GM18498 (cell line): Measurements from ENCODE around the gene FAM81A.
"Not testable (repeated sequence)": the region's sequence is repeated elsewhere in the genome, so short reads cannot be mapped to it uniquely, and the experiment has no call there.

Experiments used
- ATAC-seq: cut with Tn5 transposase; IDR thresholded peaks from one replicate; pipeline ENCODE4 v1.9.1; 2021; ENCODE audit warnings: mild to moderate bottlenecking, moderate library complexity; ENCODE audit not compliant: unreplicated experiment

Gene FAM81A

DNA sequence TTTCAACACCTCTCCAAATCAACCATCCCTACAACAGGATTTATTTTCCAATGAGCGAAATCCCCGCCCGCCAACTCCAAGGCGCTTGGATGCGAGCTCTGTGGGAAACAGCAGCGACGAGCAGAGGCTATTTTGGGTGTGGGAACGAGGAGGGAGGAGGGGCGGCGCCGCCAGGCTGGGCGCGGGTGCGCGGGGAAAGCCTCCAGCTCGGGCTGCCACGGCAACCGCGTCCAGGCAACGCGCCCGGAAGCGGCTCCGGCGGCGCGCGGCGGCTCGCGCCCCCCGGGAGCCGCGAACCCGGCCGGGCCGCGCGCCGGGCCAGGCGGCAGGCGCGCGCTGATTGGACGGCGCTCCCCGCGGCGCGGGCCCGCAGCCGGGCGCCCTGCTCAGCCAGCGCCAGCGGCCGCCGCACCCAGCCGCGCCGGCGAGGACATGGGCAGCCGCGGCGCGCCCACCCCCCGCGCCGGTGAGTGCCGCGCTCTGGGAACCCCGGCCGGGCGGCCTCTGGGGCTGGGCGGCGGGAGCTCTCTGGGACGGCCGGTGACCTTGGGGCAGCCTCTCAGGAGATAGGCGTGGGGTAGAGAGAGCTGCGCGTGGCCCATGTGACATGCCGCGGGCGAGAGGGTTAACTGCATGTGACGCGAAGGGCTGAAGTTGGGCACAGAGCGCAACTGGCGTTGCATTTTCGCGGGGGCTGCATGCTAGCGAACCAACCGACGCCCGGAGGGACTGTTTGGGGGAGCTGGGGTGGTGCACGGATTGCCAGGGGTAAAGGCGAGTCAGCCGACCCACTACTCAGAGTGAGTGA, at the start of gene FAM81A:
TSS of gene FAM81A (plus strand) at position 370 of the 808 bp plus-strand sequence. CDS start 20,441 bp downstream, outside the sequence.
- peak; percentile 87 for ATAC-seq

- ATAC-seq, result no peak
These were observed 49.3 kb upstream of the FAM81A start for GRCh38 chr15:59388670-59389069.

GRCh38 chr15:59392299-59392698, 45.7 kb upstream of the FAM81A start:
- ATAC-seq, result no peak

GRCh38 chr15:59394166-59394661, 43.8 kb upstream of the FAM81A start:
- ATAC-seq, result no peak

GRCh38 chr15:59396211-59396610, 41.8 kb upstream of the FAM81A start:
- no peak for ATAC-seq

- no peak for ATAC-seq
These were observed 41.3 kb upstream of the FAM81A start for GRCh38 chr15:59396679-59397078.

DNA sequence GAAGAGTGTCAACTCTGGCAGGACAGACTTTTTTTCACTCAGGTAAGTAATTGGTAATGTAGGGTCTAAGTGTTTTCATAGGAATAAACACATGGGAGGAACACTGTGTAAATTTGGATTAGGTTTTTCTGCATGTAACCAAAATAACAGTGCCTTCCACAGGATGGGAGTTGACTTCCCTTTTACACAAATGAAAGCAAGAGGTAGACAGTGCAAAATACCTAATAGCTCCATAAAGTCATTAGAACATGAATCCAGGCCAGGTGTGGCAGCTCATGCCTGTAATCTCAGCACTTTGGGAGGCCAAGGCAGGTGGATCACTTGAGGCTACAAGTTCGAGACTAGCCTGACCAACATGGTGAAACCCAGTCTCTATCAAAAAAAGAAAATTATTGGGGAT, 39.8 kb upstream of the FAM81A start:
- ATAC-seq, result no peak

- peak; percentile 82 for ATAC-seq
These were observed 38.4 kb upstream of the FAM81A start for GRCh38 chr15:59399465-59400102.

DNA sequence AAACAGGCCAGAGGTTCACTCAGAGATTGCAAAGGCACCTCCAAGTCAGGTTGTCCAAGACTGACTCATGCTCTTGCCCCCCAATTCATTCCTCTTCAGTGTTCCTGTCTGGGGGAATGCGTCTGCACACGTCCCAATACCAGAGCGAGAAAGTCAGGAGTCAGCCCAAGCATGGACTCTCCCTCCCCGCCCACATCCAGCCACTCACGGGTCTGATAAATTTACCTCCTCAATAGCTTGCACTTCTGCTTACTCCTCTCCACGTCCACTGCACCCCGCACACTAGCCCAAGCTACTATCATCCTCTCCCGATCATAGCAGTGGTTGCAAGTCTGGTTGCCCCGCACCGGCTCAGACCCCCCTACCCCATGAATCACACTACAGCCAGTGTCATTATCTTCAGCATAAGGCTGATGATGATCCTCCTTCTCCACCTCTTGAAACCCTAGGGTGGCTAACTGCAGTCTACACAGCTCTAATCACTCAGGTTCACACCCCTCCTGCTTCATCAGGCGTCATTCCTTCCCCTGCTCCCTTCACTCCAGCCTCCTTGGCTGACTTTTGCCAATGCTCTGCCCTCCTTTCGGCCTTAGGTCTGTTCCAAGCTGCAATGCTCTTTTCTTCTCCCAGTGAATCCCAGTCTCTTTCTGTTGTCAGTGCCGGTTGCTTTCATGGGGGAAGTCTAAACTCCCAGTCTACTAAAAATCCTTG, 37.7 kb upstream of the FAM81A start:
- ATAC-seq, result no peak

DNA sequence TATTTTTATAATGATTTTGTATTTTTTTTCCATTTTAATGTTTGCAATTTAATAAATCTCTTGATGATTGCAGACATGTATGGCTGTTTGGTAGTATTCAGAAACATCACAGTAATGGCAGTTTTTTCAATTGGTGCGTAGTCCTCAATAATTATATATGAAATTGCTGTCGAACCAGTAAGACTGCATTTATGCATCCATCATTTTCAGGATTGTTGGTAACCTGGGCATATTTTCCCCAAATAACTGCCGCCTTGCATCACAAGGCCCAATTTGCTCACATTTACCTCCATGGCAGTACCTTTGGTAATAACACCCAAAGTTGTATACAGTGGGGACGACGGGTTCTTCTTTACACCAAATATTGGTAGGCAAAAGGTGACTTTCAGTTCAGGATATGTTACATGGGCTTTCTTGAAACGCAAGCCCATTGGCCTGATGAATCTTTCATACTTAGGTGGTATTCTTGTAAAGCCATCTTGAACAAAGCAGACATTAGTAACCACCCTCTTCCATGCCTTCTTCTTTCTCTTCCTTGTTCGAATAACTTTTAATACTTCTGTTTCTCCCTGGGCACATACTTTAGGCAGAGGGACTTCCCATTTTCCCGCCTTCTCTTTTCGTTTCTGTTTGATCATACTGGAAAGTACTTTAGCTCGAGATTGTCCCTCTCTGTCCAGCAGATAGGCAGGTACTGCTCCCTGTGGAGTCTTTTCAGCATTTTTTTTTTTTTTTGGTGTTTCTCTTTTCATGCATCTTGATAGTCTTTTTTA, 36.7 kb upstream of the FAM81A start:
- not testable (repeated sequence) for ATAC-seq

DNA sequence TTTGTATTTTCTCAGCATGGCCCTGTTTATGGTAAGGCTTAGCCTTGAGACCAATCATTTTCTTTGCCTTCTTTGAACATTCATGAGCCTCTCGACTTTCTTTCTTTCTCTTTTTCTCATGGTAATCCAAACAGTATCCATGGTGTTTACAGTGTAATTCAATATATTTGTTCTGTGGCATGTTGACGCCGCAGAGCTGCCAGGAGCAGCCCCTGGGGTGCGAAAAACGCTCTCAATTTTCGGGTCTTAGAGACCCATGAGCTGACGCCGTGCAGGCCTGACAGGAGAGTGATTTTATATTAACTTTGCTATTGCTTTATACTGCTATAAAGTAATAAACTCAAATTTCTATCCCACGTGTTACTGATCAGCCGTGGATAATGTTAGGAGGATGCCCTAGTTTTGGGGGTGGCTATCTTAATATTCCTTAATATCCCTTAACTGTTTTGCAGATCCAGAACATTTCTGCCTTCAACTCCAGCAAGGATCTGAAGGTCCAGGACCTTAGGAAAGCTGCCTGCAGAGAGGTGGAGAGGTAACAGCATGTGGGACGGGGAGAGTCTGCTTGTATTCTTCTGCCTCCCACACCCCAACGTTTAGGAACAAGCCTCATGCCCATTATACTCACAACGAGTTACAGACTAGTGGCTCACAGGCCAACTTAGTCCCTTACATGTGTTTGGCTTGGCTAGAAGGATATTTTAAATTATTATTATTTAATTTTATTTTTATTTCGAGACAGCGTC, 36.0 kb upstream of the FAM81A start:
- no peak for ATAC-seq

DNA sequence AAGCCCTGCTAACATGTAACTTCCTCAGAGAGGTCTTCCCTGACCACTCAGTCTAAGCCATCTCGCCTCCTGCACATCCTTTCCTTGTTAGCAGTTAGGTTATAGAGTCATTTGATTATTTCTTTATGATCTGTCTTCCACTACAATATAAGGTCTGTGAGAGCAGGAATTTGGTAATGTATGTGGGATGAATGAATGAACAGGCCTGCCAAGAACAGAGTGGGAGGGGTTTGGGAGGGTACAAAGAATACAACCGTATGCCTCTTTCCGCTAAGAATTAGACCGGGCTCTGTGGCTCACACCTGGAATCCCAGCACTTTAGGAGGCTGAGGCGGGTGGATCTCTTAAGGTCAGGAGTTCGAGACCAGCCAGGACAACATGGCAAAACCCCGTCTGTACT, 32.9 kb upstream of the FAM81A start:
- ATAC-seq, result no peak

DNA sequence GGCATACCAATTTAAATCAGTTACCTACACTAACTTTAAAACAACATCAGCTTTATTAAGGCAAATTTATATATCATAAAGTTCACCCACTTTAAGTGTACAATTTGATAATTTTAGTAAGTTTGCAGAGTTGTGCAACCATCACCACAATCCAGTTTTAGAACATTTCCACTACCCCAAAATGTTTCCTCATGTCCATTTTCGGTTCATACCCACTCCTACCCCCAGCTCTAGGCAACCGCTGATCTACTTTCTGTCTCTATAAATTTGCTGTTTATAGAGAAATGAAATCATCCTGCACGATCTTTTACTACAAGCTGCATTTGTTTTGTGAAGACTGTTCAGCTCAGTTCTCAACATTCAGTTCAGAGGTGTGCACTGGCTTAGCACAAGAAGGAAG, 31.5 kb upstream of the FAM81A start:
- peak; percentile 58 for ATAC-seq

GRCh38 chr15:59407946-59408345, 30.0 kb upstream of the FAM81A start:
- no peak for ATAC-seq

DNA sequence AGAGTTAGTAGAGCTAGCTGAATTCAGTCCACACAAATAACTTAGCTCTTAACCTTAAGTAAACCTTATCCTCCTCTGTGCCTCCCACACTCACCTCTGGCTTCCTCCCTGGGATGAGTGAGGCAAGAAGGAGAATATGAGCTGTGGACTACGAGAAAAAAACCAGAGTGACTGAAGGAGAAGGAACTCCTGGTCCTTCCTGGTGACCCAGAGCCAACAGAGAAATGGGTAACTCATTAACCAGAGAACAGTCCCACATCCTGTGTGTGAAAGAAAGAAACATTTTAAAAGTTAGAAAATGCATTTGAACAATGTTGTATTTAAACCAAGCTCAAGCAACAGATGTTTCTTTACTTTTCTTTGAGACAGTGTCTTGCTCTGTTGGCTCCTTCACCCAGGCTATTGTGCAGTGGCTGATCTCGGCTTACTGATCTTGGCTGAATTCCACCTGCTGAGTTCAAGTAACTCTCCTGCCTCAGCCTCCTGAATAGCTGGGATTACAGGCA, 27.5 kb upstream of the FAM81A start:
- no peak for ATAC-seq

- no peak for ATAC-seq
These were observed 24.4 kb upstream of the FAM81A start for GRCh38 chr15:59413577-59413976.

GRCh38 chr15:59416816-59417215, 21.2 kb upstream of the FAM81A start:
- ATAC-seq, result no peak

DNA sequence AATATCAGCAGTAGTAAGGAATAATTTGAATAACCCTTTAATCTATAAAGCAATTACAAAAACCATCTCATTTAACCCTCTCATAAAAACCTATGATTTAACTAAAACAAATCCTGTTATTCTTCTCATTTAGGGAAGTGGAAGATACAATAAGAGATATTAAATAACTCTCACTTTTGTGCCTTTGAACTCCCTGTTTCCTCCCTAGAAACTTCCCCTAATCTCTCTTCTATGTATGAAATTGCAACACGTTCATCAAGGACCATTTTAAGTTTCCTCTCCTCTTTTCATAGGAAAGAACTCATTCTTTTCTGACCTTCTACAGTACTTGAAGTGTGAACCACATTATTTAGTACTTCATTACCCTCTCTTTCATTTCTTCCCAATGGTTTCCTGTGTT, 18.8 kb upstream of the FAM81A start:
- no peak for ATAC-seq

DNA sequence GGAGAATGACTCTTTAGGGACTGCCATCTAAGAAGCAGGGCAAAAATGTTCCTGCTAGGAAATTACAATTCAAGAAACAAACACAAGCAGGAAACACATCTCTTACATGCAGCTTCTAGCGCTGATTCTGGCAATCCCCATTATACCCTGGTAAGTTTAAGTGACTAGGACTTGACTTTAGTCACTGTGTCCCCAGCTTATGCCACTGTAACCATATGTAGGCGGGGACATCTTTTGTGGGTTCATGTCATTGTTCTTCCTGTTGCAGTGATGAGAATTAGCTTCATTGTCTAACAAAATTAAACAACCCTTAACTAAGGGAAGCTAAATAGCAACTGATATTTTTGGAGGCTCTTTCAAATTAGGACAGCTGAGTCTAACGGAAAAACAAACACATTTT, 17.9 kb upstream of the FAM81A start:
- no peak for ATAC-seq
